Activated gamma-delta T cell (primary cell): ENCODE results near the gene POC1A.
A peak's percentile ranks its signal among the peaks of the same experiment; 100 is the strongest.

Source experiments
- DNase-seq: peaks from one replicate; lab custom pipeline; 2025; lab: John Stamatoyannopoulos, UW

The POC1A gene

DNA sequence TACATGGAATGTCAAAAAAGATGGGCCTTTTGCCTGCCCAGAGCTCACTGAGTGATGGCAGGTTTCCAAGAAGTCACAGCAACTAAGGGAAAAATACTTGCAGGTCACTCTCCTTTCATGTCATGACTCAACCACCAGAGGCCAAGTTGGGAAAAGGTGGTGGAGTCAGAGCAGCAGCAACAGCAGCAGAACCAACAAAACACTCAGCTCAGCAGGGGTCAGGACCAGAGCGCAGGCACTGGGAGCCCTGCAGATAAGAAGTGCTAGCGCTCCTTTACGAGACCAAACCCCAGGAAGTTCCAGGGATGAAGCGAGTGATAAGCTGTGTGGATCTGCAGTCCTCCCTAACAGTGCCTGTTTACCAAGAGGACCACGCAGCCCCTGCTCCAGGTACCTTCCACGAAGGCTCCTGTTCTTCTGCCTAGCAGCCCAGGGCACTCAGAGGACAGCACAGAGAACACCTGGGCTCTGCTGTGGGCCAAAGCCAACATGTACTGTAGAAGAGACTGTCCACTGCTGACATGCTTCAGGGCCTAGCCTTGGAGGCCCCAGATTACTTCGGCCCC, 26.0 kb downstream of the POC1A start:
- DNase-seq: no peak

- DNase-seq: no peak
Measured at GRCh38 chr3:52126500-52126899, 27.7 kb downstream of the POC1A start.

- DNase-seq: no peak
Measured at GRCh38 chr3:52126036-52126435, 28.2 kb downstream of the POC1A start.

GRCh38 chr3:52124766-52125165, 29.5 kb downstream of the POC1A start:
- no peak for DNase-seq

DNA sequence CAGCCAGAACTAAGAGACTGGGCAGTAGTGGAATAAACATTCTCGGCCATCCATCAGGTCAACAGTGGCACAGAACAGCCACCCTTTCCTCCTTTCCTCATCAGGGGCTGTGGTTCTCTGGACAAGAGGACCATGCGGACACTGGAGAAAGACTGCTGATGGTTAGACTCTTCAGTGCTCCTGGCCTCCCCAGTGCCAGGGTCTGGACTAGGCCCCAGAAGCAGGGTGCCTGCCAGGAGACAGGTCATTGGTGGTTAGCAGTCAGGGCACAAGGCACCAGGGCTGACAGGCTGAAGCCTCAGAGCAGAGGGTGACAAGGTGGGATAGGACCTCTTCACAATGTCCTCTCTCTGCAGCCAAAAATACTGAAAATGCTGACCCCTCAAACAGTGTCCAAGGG, 30.1 kb downstream of the POC1A start:
- DNase-seq: no peak

GRCh38 chr3:52123106-52123725, 31.0 kb downstream of the POC1A start:
- DNase-seq: peak; percentile 42

DNA sequence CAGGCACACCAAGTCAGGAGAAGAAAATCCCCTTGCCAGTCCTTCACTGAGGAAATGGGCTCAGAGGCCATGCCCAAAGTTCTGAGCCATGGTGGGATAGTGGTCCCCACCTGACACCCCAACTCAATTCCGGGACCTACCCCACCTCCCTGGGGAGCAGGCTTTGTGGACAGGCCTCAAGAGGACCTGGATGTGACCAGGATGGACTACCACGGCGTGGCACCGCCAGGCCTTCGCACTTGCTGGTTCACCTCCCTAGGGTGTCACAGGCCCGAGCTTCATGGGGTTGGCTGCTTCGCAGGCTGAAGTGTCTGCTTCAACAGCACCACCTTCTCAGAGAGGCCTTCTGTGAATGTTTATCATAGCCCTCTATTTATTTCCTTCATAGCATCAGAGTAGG, 31.7 kb downstream of the POC1A start:
- DNase-seq: no peak

DNA sequence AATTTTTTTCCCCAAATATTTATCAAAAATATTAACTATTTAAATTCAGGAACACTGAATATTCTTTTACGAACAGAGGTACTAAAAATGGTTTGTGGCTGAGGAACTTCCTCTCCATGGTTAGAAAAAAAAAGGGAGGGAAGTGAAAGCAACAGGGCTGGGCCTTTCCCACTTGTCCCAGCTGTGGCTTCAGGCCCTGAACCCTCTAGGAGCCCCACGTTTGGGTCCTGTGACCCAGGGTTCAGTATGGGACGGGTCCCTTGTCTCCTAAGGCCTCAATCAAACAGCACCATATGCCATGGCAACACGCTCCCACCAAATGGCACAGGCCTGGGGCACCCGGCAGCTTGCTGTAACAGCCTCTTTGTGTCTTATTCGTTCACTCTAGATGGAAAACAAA, 32.4 kb downstream of the POC1A start:
- DNase-seq: no peak

DNA sequence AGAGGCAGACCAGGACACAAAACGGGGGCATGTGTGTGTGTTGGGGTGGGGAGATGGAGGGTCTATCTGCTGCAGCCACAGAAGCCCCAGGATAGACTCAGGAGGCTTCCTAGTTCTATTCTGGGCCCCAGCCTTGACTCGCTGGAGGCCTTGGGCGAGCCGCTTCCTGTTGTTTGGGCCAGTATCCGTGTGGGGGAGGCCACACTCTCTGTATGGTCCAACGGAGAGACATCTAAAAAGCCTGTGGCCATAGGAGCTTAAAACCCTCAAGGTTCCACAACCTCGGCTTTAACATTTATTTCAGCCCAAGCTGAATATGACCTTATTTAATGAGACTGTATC, 32.8 kb downstream of the POC1A start:
- DNase-seq: no peak

- no peak for DNase-seq
Measured at GRCh38 chr3:52120556-52121463, 33.4 kb downstream of the POC1A start.

DNA sequence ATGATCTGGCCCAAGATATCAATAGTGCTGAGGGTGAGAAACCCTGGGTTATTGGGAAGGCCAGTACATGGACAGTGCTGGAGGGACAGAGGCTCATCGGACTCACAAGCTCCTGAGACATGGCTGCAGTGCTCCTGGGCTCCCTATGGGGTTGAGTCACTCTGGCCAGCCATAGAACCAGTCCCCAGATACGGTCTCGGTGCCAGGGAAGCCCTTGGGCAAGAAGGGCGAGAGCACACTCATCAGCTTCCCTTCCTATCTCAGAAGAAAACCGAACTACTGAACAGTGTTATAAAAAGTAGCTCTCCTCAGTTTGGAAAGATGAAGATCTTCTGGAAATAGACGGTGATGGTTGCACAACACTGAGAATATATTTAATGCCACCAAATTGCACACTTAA, 34.4 kb downstream of the POC1A start:
- DNase-seq: no peak

GRCh38 chr3:52119099-52119498, 35.1 kb downstream of the POC1A start:
- no peak for DNase-seq

DNA sequence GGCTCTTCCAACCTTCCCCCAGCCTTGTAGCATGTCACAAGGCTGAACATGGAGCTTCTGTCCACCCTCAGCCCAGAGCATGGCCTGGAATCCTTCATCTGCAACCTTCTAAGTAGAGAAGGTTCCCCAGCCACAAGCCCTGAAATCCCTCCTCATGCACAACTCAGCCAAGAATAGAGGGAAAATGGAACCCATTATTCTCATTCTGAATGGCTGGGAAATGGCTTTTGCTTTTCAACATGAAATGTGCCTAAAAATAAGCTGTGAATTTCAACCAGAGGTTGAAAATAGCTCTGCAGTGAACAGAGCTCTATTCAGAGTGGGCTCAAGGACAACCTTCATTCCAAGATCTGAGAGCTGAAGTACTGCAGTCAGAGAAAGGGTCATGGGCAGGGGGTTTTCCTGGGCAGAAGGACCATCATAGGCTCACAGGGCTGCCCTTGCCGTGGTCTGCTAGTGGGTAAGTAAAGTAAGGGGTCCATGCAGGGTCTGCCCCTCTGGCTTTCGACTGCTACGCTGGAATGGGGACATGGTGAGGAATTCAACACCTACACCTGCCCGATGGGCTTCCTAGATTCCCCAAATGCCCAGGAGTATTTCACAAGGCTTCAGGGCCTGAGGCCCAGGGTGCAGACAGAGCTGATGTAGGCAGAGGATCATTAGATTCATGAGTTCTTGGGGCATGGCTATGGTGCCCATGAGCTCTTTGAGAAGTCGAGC, 35.9 kb downstream of the POC1A start:
- no peak for DNase-seq

GRCh38 chr3:52117537-52117936, 36.7 kb downstream of the POC1A start:
- DNase-seq: no peak

- no peak for DNase-seq
Measured at GRCh38 chr3:52112056-52112455, 42.2 kb downstream of the POC1A start.

DNA sequence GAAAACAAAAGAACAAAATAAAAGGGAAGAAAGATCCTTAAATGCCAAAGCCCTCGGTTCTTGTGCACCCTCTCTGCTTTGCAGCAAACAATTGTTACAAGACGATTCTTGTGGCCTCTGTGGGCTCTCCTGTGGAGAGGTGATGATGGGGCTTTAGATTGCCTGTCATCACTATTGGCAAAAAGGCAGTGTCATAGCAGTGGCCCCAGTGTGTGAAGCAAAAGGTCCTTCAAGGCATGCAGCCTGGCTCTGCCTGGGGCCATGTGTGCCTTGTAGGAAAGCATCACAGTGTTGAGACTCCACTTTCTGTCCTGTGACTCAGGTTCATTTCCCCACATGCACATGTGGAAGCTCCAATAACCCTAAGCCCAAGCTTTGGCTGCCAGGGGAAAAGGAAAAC, 43.7 kb downstream of the POC1A start:
- no peak for DNase-seq

DNA sequence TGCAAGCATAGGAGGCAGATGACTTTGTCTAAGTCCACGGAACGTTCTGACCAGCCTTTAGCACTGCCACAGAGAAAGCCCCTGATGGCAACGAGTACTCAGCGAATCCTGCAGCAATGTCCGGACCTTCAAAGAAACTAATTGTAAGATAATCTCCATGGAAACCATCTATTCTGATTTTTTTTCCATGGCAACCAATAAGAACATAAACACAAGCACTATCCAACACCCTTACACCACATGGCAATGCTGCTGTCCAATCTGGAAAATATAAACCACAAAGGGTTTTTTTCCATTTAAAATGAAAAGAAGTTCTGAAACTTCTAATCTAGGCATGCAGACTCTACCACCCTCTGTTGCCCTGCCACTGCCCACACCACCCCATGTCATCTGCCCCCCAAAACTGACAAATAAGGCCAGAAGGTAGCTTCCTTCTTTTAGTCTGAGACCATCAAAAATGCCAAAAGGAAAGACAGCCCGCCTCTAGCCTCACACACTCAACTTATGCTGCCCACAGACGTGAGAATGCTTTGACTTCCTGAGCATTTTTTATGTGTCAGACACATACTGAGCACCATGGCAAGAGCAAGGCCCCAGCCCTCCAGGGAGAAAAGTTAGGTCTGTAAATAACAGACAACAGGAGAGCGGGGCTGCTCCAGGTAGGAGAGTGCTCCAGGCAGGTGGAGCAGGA, 44.5 kb downstream of the POC1A start:
- DNase-seq: no peak

DNA sequence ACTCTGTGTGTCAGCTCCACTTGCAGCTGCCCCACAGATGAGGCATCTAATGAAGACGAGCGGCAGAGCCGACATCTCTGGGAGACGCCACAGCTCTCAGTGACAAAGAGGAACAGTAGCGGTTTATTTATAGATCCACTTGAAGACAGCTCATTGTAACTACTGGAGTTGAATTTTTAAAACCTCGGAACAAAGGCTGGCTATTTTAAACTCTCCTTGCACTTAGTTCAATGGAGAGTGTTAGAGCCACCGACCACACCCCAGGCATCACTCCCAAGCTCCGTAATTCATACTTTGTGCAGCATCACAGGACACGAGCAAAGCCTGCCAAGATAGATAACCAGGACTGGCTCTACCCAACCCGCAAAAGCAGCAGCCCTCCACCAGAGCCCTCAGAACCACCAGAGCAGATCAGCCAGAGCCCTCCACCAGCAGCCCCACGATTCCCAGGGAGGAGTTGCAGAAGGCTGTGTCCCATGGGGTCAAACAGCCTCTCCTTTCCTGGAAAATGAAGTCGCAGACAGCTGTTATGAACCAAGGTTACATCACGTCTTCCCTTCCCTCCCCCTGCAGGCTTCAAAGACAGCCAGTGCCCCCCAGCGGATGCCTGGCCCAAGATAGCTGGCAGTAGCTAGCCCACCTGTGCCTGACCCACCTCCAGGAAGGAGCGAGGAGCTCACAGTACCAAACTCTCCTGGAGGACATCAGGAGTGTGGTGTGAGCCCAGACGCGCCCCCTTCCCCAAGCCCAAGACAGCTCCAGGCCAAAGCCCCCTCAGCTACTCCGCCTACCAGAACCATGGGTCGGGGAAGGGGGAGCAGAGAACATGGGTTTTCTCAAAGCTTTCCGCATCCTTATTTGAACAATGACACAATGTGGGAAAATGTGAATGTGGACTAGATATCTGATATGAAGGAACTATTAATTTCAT, 45.7 kb downstream of the POC1A start:
- no peak for DNase-seq

- DNase-seq: no peak
Measured at GRCh38 chr3:52106951-52107611, 47.1 kb downstream of the POC1A start.
